Activated naive CD8-positive, alpha-beta T cell treated with anti-CD3 and anti-CD28 coated beads, Interleukin-2, amount 50 U/mL, for 24 hours (primary cell): ENCODE results near the gene PPARGC1A.

Experiments
- ATAC-seq: fragments of 150-1000 bp; cut with Tn5 transposase; one replicate; pipeline ENCODE4 v1.10.0; 2021
- DNase-seq: peaks from one replicate; pipeline ENCODE4 v3.0.0; 2021
- H3K27ac Mint-ChIP-seq: one replicate; pipeline ENCODE4 v1.8.0; 2021; ENCODE audit warnings: mild to moderate bottlenecking, mixed read lengths
- H3K27me3 Mint-ChIP-seq: one replicate; pipeline ENCODE4 v1.8.0; 2021; ENCODE audit warnings: mixed read lengths
- H3K36me3 Mint-ChIP-seq: one replicate; pipeline ENCODE4 v1.8.0; 2021; ENCODE audit warnings: low read depth, mixed read lengths
- H3K4me1 Mint-ChIP-seq: one replicate; pipeline ENCODE4 v1.8.0; 2021; ENCODE audit warnings: mixed read lengths
- H3K4me3 Mint-ChIP-seq: one replicate; pipeline ENCODE4 v1.8.0; 2021; ENCODE audit warnings: mild to moderate bottlenecking, moderate library complexity, mixed read lengths
- H3K9me3 Mint-ChIP-seq: one replicate; pipeline ENCODE4 v1.8.0; 2021; ENCODE audit warnings: mixed read lengths

Gene PPARGC1A

GRCh38 chr4:23922013-23922412 lies 32.2 kb upstream of the PPARGC1A start:
- H3K9me3 Mint-ChIP-seq = no peaks in the 10 kb centered on the region
- no peak overlapping the region for H3K27ac Mint-ChIP-seq
- H3K27me3 Mint-ChIP-seq = no peaks in the 10 kb centered on the region
- no peak overlapping the region for H3K4me3 Mint-ChIP-seq
- ATAC-seq = no peak
- H3K4me1 Mint-ChIP-seq = no peaks in the 10 kb centered on the region
- no peaks in the 10 kb centered on the region for H3K36me3 Mint-ChIP-seq
- DNase-seq = no peak

GRCh38 chr4:23921447-23921845 lies 31.6 kb upstream of the PPARGC1A start:
- H3K9me3 Mint-ChIP-seq = no peaks in the 10 kb centered on the region
- no peaks in the 10 kb centered on the region for H3K27me3 Mint-ChIP-seq
- no peak overlapping the region for H3K27ac Mint-ChIP-seq
- ATAC-seq (no peak), DNase-seq (no peak)
- H3K4me1 Mint-ChIP-seq = no peaks in the 10 kb centered on the region
- no peaks in the 10 kb centered on the region for H3K36me3 Mint-ChIP-seq
- no peak overlapping the region for H3K4me3 Mint-ChIP-seq

DNA sequence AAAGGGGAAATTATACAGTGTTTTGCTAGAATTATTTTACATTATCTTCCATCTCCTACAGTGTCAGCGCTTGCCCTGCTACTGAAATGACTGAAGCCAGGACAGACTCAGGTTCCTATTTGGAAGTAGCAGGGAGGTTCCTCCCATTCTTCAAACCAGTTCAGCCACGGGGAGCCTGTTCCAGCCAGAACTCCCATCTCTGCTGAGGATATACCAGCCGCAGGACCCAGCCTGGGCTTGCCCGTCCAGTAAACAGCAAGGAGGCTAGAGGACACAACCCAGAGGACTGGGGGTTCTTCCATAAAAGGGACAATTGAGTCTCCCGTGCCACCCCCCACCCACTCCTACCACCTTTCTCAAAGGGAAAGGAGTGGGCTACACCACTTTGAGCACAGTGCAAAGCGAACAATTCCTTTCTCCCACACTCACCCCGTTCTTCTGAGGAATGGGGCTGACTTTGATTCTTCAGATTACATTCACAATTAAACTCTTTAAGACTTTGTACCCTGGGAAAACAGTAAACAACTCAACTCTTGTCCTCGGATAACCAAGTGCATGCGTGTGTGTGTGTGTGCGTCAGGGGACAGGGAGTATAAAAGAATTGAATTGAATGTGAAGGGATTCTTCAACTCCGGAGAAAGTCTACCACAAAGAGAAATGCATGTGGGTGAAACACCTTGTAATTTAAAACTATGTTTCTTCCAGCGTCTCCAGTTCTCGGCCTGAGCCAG lies 31.0 kb upstream of the PPARGC1A start:
- no peaks in the 10 kb centered on the region for H3K36me3 Mint-ChIP-seq
- no peaks in the 10 kb centered on the region for H3K4me1 Mint-ChIP-seq
- H3K27ac Mint-ChIP-seq = no peak overlapping the region
- no peaks in the 10 kb centered on the region for H3K27me3 Mint-ChIP-seq
- ATAC-seq = no peak
- DNase-seq = no peak
- H3K4me3 Mint-ChIP-seq = no peak overlapping the region
- H3K9me3 Mint-ChIP-seq = no peaks in the 10 kb centered on the region

DNA sequence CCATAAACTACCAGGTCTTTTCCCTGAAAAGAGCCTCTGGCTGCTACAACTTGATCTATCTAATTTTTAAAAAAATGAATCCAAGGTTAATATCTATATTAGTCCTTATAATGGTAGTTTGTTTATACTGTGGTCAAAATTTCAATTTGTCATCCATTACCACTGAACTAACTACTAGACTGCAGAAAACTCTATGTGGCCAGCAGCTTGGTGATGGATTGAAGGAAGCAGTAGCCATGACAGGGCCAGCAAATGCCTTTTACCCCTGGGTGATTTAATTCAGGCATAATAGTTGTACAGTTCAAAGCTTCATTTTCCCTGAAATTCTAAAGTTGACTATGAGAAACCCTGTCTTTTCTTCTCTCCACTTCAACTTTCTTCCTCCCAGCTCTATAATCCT lies 30.4 kb upstream of the PPARGC1A start:
- Mint-ChIP-seq H3K4me1 (no peaks in the 10 kb centered on the region), H3K27ac (no peak overlapping the region), H3K4me3 (no peak overlapping the region), H3K36me3 (no peaks in the 10 kb centered on the region), H3K9me3 (no peaks in the 10 kb centered on the region), H3K27me3 (no peaks in the 10 kb centered on the region)
- ATAC-seq (no peak), DNase-seq (no peak)

DNA sequence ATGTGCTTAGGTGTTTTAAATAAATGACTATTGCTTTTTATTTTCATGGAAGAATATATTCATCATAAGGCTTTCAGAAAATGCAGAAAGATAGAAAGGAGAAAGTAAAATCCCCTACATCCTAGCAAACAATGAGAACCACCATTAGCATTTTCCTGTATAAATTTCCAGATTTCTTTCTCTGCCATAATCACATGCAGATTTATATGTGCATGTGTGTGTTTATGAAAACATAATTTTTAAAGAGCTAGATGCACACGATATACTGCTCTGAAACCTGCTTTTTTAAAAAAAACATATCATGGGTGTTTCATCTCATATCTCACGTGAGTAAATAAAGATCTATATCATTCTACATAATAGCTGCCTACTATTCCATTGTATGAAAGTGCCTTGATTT lies 26.4 kb upstream of the PPARGC1A start:
- no peaks in the 10 kb centered on the region for H3K27me3 Mint-ChIP-seq
- no peaks in the 10 kb centered on the region for H3K9me3 Mint-ChIP-seq
- no peaks in the 10 kb centered on the region for H3K36me3 Mint-ChIP-seq
- ATAC-seq (no peak), DNase-seq (no peak)
- no peak overlapping the region for H3K4me3 Mint-ChIP-seq
- H3K27ac Mint-ChIP-seq = no peak overlapping the region
- H3K4me1 Mint-ChIP-seq = no peaks in the 10 kb centered on the region

DNA sequence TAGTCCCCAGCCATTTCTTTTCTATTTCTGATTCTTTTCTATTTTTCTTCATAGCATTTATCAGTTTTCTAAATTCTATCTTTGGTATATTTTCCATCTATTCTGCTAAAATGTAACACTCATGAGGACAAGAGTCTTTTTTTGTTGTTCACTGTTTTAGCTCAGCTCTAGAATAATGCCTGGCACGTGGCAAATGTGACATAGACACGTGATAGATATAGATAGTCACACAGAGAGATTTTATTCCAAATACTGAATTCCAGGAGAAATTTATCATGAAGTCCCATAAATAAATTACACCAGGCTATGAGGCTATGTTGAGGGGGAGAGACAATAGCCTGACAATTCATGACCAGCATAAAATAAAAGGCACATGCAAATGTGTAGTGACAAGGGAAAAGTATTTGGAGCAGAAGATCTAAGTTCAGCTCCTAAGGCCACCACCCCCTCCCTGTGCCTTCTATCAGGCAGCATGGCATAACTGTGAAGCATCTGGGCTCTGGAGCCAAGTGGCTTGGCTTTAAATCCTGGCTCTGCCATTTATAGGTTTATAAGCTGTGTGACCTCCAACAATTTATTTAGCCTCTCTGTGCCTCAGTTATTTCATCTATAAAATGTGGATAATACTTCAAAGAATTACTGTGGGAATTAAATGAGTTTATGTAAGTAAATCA lies 25.7 kb upstream of the PPARGC1A start:
- no peak for DNase-seq
- H3K36me3 Mint-ChIP-seq = no peaks in the 10 kb centered on the region
- no peak for ATAC-seq
- no peak overlapping the region for H3K27ac Mint-ChIP-seq
- H3K27me3 Mint-ChIP-seq = no peaks in the 10 kb centered on the region
- H3K9me3 Mint-ChIP-seq = no peaks in the 10 kb centered on the region
- no peak overlapping the region for H3K4me3 Mint-ChIP-seq
- H3K4me1 Mint-ChIP-seq = no peaks in the 10 kb centered on the region

- H3K36me3 Mint-ChIP-seq = no peaks in the 10 kb centered on the region
- H3K4me1 Mint-ChIP-seq = no peaks in the 10 kb centered on the region
- no peak overlapping the region for H3K4me3 Mint-ChIP-seq
- no peak overlapping the region for H3K27ac Mint-ChIP-seq
- no peaks in the 10 kb centered on the region for H3K9me3 Mint-ChIP-seq
- DNase-seq (no peak), ATAC-seq (no peak)
- no peaks in the 10 kb centered on the region for H3K27me3 Mint-ChIP-seq
Measured at GRCh38 chr4:23911675-23912455, 22.0 kb upstream of the PPARGC1A start.

DNA sequence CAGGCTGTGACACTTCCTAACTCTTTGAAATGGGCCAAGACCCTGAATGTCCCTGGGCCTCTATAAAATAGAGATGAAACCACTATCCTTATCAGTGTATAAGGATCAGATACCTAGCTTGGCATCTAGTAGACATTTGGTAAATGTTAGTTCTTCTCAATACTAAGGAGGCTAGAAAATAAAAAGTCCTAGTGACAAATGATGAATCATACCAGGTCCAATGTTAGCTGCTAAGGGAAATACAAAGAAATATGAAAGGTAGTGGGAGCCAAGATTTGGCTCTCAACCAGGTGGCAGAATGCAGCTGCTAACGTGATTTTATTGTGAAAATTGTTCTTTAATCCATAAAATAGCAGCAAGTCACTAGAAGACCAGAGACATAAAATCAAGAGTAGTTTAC lies 19.8 kb upstream of the PPARGC1A start:
- ATAC-seq (no peak), DNase-seq (no peak)
- Mint-ChIP-seq H3K36me3 (no peaks in the 10 kb centered on the region), H3K27ac (no peak overlapping the region), H3K27me3 (no peaks in the 10 kb centered on the region), H3K9me3 (no peaks in the 10 kb centered on the region), H3K4me1 (no peaks in the 10 kb centered on the region), H3K4me3 (no peak overlapping the region)

DNA sequence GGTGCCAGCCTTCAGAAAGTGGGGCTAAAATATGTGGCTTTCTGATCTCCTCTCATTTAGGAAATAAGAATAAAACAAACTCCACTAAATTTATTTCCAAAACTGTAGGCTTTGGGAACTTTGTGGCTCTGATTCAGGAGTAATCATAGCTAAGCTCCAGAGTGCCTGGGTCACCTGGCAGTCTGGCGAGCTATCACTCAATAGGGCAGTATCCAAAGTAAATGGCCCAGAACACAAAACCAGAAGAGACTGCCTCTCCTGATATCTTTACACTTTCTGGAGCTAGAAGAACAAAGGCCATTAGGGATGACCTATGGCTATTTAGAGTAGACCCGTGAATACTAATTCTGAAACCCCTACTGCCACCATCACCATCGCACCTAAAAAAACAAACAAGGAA lies 17.0 kb upstream of the PPARGC1A start:
- DNase-seq (no peak), ATAC-seq (no peak)
- H3K9me3 Mint-ChIP-seq = no peaks in the 10 kb centered on the region
- no peak overlapping the region for H3K4me3 Mint-ChIP-seq
- H3K27me3 Mint-ChIP-seq = no peaks in the 10 kb centered on the region
- no peaks in the 10 kb centered on the region for H3K36me3 Mint-ChIP-seq
- H3K27ac Mint-ChIP-seq = no peak overlapping the region
- no peaks in the 10 kb centered on the region for H3K4me1 Mint-ChIP-seq

GRCh38 chr4:23904639-23905071 lies 14.8 kb upstream of the PPARGC1A start:
- H3K36me3 Mint-ChIP-seq = no peaks in the 10 kb centered on the region
- ATAC-seq (no peak), DNase-seq (no peak)
- no peak overlapping the region for H3K4me3 Mint-ChIP-seq
- H3K27ac Mint-ChIP-seq = no peak overlapping the region
- no peaks in the 10 kb centered on the region for H3K9me3 Mint-ChIP-seq
- no peaks in the 10 kb centered on the region for H3K4me1 Mint-ChIP-seq
- no peaks in the 10 kb centered on the region for H3K27me3 Mint-ChIP-seq

GRCh38 chr4:23903859-23904438 lies 14.1 kb upstream of the PPARGC1A start:
- no peaks in the 10 kb centered on the region for H3K27me3 Mint-ChIP-seq
- no peak overlapping the region for H3K4me3 Mint-ChIP-seq
- ATAC-seq (no peak), DNase-seq (no peak)
- no peaks in the 10 kb centered on the region for H3K4me1 Mint-ChIP-seq
- H3K27ac Mint-ChIP-seq = no peak overlapping the region
- no peaks in the 10 kb centered on the region for H3K9me3 Mint-ChIP-seq
- no peaks in the 10 kb centered on the region for H3K36me3 Mint-ChIP-seq

GRCh38 chr4:23902222-23902804 lies 12.5 kb upstream of the PPARGC1A start:
- Mint-ChIP-seq H3K36me3 (no peaks in the 10 kb centered on the region), H3K27me3 (no peaks in the 10 kb centered on the region), H3K9me3 (peaks cover 4% of the 10 kb centered on the region), H3K27ac (no peak overlapping the region), H3K4me1 (no peaks in the 10 kb centered on the region), H3K4me3 (no peak overlapping the region)
- DNase-seq = no peak
- ATAC-seq = no peak

DNA sequence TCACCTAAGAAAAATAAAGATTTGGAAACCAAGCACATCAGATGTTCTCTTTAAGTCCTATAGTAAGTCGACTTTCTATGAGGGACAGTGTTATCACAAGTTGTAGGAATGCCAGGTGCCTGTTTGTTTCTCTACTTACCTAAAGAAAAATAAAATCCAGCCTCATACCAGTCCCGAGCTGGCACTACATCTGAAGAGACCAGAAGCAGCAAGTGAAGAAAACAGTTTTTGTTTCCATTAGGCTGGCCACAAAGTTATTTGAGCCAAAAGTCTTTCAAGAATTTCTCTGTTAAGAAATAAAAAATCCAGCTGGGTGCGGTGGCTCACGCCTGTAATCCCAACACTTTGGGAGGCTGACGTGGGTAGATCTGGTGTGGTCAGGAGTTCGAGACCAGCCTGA lies 10.8 kb upstream of the PPARGC1A start:
- DNase-seq (no peak), ATAC-seq (no peak)
- no peaks in the 10 kb centered on the region for H3K27me3 Mint-ChIP-seq
- no peaks in the 10 kb centered on the region for H3K4me1 Mint-ChIP-seq
- peaks cover 4% of the 10 kb centered on the region for H3K9me3 Mint-ChIP-seq
- no peak overlapping the region for H3K4me3 Mint-ChIP-seq
- H3K36me3 Mint-ChIP-seq = no peaks in the 10 kb centered on the region
- no peak overlapping the region for H3K27ac Mint-ChIP-seq

DNA sequence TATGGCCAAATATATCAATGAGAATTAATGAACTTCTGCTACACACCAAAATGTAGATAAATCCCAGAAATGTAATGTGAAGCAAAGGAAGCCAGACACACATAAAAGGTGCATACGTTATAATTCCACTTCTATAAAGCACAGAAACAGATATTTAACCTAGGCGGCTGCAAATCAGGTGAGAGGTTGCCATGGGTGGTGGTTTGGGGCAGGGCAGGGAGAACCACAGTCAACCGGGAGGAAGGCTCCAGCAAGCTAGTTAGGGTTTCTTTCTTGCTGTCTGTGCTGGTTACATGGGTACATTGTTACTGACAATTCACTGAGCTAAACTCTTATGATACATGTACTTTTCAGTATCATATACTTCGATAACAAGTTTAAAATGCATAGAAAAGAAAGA lies 9.7 kb upstream of the PPARGC1A start:
- no peaks in the 10 kb centered on the region for H3K4me1 Mint-ChIP-seq
- DNase-seq (no peak), ATAC-seq (no peak)
- no peaks in the 10 kb centered on the region for H3K36me3 Mint-ChIP-seq
- no peak overlapping the region for H3K4me3 Mint-ChIP-seq
- H3K27ac Mint-ChIP-seq = no peak overlapping the region
- no peaks in the 10 kb centered on the region for H3K27me3 Mint-ChIP-seq
- H3K9me3 Mint-ChIP-seq = peaks cover 4% of the 10 kb centered on the region
